ENCODE measurements around the gene DCLK1.

Gene DCLK1

GRCh38 chr13:35792021-35792420, 339.2 kb downstream of the DCLK1 start:
- TF ChIP-seq SPI1 (IDR thresholded peaks at IDR 0.05; ENCODE audit: borderline replicate concordance, low read depth) (no peak), POLR2AphosphoS5 (IDR thresholded peaks at IDR 0.05; ENCODE audit: low read depth) (no peak), GABPA (IDR thresholded peaks at IDR 0.05; ENCODE audit: low read depth) (no peak), REST (IDR thresholded peaks at IDR 0.05; ENCODE audit: insufficient replicate concordance, low read depth) (no peak), CTCF (IDR thresholded peaks at IDR 0.05; ENCODE audit: insufficient read depth, low read length) (no peak)
- Histone ChIP-seq H3K27me3 (ENCODE audit: insufficient read depth, poor library complexity, severe bottlenecking) (peaks cover 3% of the 10 kb centered on the region), H3K27ac (replicated peaks) (no peak overlapping the region), H3K4me3 (replicated peaks; ENCODE audit: insufficient read depth, low read length) (no peak overlapping the region)
- no peak for DNase-seq (ENCODE audit: low read depth in 1 of 2, low spot score in 1 of 2)

- Histone ChIP-seq H3K4me3 (replicated peaks; ENCODE audit: insufficient read depth, low read length) (no peak overlapping the region), H3K27me3 (ENCODE audit: insufficient read depth, poor library complexity, severe bottlenecking) (peaks cover 3% of the 10 kb centered on the region), H3K27ac (replicated peaks) (no peak overlapping the region)
- DNase-seq (ENCODE audit: low read depth in 1 of 2, low spot score in 1 of 2) = no peak
- TF ChIP-seq CTCF (IDR thresholded peaks at IDR 0.05; ENCODE audit: insufficient read depth, low read length) (no peak), POLR2AphosphoS5 (IDR thresholded peaks at IDR 0.05; ENCODE audit: low read depth) (no peak), REST (IDR thresholded peaks at IDR 0.05; ENCODE audit: insufficient replicate concordance, low read depth) (no peak), GABPA (IDR thresholded peaks at IDR 0.05; ENCODE audit: low read depth) (no peak), SPI1 (IDR thresholded peaks at IDR 0.05; ENCODE audit: borderline replicate concordance, low read depth) (no peak)
Observed at GRCh38 chr13:35791184-35791851, 339.9 kb downstream of the DCLK1 start.

- Histone ChIP-seq H3K27ac (replicated peaks) (no peak overlapping the region), H3K27me3 (ENCODE audit: insufficient read depth, poor library complexity, severe bottlenecking) (peaks cover 3% of the 10 kb centered on the region), H3K4me3 (replicated peaks; ENCODE audit: insufficient read depth, low read length) (no peak overlapping the region)
- no peak for DNase-seq (ENCODE audit: low read depth in 1 of 2, low spot score in 1 of 2)
- TF ChIP-seq SPI1 (IDR thresholded peaks at IDR 0.05; ENCODE audit: borderline replicate concordance, low read depth) (no peak), CTCF (IDR thresholded peaks at IDR 0.05; ENCODE audit: insufficient read depth, low read length) (peak; percentile 43), REST (IDR thresholded peaks at IDR 0.05; ENCODE audit: insufficient replicate concordance, low read depth) (no peak), GABPA (IDR thresholded peaks at IDR 0.05; ENCODE audit: low read depth) (no peak)
Observed at GRCh38 chr13:35789335-35790165, 341.6 kb downstream of the DCLK1 start.
